AG20443 (cell line): Measurements from ENCODE around the gene USF1.
A peak's percentile ranks its signal among the peaks of the same experiment; 100 is the strongest.

Source experiments
- DNase-seq: peaks from one replicate; pipeline ENCODE4 v3.0.0; 2012; ENCODE audit warnings: low spot score, mixed read lengths

The USF1 gene, protein sequence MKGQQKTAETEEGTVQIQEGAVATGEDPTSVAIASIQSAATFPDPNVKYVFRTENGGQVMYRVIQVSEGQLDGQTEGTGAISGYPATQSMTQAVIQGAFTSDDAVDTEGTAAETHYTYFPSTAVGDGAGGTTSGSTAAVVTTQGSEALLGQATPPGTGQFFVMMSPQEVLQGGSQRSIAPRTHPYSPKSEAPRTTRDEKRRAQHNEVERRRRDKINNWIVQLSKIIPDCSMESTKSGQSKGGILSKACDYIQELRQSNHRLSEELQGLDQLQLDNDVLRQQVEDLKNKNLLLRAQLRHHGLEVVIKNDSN

DNA sequence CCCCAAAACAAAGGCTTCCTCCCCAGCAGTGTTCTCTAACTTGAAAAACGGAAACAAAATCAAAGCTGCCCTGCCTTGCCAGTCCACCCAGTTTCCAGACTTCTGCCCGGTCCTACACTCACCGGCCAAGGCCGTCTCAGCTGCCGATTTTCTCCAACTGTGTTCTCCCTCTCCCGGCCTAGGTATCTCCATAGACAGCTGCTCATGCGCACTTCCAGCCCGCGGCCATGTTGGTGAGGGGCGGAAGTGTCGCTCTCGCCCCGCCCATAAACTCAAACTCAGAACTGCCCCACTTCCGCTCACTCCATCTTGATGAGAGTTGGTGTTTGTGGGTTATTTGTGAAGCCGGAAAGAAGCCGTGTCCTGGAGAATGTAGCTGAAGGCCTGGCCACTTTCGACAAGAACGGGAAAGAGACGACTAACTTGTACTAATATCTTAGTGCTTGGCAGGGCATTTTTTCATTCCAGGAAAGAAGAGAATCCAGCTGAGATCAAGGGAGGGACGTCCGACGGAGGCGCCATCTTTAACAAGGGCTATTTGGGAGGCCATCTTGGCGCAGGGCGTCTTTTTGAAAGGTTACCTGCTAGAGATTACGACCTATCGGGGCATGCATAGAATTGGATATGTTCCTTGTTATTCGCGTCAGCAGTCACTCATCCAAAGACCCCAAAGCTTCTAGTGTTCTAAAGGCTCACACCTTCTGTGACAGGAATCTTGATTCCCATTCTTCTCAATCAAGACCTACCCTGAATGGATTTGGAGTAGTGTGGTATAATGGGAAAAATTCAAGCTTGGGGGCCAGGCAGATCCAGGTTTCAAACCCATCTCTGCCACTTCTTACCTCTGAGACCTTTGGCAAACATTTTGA, at the start of gene USF1:
TSS of gene USF1 (minus strand) at position 242 of the 869 bp plus-strand sequence. CDS start 2,702 bp downstream, outside the sequence.
- DNase-seq: peak; percentile 98

DNA sequence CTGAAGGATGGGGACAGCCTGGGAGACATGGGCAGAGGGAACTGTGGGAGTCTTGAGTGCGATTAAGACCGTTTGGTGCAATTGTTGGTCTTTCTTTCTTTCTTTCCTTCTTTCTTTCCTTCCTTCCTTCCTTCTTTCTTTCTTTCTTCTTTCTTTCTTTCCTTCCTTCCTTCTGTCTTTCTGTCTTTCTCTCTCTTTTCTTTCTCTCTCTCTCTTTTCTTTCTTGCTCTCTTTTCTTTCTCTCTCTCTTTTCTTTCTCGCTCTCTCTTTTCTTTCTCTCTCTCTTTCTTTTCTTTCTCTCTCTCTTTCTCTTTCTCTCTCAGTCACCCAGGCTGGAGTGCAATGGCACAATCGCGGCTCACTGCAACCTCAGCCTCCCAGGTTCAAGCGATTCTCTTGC, 49.5 kb upstream of the USF1 start:
- DNase-seq: no peak

- no peak for DNase-seq
Observed at GRCh38 chr1:161094481-161094880, 48.7 kb upstream of the USF1 start.

DNA sequence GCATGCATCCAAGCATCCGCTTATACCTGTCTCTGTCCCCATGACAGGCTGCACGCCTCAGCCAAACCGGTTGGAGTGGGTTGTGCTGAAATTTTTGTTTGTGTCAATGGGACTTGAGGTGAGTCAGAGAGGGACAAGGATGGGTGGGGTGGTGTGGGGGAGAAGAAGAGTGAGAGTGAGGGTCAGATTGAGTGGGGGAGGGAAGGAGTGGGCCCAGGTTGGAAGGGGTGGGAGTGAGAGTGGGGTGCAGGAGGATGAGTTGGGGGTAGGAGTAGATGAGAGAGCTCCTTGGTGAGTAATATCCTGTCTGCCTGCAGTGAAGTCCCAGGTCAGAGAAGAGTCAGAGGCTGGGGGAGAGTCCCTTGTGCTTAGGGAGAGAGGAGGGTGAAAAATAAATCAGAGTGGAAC, 46.8 kb upstream of the USF1 start:
- no peak for DNase-seq

- DNase-seq: no peak
Observed at GRCh38 chr1:161091796-161092507, 46.2 kb upstream of the USF1 start.

DNA sequence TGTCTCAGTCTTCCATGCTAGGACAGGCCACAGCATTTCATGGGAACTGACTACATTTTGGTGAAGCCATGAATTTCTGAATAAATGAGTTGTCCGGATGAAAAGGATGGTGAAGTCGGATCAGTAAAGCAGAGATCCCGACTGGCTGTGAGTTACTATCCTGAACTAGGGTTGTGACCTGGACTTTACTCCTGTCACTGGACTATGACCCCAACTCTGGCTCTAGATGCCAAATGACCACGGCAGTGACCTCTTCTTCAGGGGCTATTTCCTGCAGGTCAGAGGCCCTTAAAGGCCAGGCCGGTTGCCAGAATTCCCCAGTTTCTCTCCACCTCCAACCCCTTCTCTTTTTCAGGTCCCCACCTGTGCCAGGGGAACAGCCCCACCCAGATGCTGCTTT, 45.3 kb upstream of the USF1 start:
- no peak for DNase-seq

DNA sequence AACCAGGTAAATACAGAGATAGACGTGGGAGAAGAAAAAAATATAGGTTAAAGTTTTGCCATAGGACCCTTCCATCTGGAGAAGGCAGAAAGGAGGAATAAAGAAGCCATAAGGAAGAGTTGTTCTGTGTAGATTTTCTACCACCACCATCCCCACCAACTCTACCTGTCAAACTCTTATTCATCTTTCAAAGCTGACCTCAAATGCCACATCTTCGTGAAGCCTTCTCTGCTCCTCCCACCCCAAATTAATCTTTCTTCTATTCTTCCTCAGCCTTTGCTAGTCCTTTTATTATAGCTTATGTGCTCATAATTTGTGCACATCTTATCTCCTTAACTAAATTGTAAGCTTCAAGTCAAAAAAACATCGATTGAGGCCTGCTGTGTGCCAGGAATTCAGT, 44.8 kb upstream of the USF1 start:
- no peak for DNase-seq

- no peak for DNase-seq
Observed at GRCh38 chr1:161089938-161090337, 44.2 kb upstream of the USF1 start.

- DNase-seq: no peak
Observed at GRCh38 chr1:161089251-161089924, 43.6 kb upstream of the USF1 start, which contains the start of gene NECTIN4. Gene NECTIN4, minus strand, starts transcription at chr1:161089558. Its CDS starts 262 bp downstream, at chr1:161089296.

DNA sequence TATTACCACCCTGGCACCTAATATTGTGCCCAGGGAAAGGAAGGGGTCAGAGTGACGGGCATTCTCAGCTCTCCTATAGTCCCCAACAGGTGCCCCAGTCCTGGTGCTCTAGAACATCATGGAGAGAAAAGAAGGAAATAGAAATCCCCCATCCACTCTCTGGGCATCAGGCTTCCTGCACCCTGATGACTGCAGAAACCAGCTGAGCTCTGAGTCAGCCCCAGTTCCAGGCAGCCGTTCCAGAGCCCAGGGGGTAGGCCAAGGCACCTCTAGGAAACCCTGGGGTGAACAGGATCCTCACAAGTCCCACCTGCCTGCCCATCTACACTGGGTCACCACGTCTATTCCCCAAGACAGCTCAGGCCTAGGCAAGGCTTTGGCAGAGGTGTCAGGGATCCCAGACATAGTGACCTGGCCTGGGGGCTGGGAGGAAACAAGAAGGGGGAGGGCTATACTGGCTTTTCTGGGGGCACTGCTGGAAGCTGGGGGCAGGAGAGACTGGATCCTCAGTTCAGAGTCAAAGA, 42.9 kb upstream of the USF1 start:
- DNase-seq: peak; percentile 67

DNA sequence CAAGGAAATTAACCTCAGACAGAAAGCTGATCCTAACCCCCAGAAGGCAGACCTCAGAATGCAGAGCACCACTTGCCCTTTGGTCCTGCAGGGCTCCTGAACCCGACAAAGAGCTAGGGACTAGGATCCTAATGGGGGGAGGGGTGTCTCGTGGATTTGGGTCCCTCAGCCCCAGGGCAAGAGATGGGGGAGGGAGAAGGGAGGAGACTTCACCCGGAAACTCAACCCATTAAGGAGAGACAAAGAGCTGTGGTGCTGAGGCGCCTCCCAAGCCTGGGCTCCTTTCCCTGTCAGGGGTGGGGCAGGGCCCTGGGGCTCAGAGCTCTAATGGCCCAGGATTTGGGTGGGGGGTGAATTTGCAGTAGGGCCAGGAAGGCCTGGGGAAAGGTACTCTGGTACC, 40.7 kb upstream of the USF1 start:
- no peak for DNase-seq

GRCh38 chr1:161085165-161085564, 39.4 kb upstream of the USF1 start:
- no peak for DNase-seq

- DNase-seq: no peak
Observed at GRCh38 chr1:161084597-161084988, 38.8 kb upstream of the USF1 start.

DNA sequence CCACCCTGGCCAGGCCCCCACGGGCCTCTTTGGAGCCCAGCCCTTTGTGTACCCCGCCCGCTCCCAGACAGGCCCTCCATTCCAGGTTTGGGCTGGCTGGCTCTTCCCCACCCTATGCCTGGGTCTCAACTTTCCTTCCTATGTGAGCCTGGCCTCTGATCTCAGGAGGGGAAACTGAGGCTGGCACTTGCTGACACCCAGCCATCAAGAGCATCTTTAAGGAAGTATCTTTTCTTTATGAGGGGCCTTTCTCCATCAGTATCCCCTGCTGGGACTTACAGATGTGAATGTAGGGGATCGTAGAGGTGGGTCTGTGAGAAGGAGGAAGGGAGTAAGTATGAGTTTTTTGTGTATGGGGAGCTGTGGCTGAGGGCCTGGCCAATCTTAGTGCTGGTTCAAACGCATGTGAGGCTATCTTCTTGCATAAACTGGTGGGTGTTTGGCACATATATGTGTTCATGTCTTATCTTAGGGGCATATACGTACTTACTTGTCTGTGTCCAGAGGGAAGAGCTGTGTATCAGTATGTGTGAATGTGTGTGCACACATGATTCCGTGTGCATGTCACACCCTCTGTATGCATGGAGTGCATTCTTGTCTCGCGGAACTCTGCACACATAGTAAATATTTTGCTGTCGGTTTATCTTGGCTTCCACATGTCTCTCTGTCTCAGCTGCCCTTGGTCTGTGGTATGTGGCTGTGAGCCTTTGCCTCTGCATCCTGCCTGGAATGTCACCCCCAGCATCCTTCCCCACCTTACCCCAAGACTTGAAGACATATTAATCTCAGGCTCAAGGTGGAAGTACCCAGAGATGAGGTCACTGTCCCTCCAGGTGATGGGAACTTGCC, 38.2 kb upstream of the USF1 start:
- DNase-seq: no peak

DNA sequence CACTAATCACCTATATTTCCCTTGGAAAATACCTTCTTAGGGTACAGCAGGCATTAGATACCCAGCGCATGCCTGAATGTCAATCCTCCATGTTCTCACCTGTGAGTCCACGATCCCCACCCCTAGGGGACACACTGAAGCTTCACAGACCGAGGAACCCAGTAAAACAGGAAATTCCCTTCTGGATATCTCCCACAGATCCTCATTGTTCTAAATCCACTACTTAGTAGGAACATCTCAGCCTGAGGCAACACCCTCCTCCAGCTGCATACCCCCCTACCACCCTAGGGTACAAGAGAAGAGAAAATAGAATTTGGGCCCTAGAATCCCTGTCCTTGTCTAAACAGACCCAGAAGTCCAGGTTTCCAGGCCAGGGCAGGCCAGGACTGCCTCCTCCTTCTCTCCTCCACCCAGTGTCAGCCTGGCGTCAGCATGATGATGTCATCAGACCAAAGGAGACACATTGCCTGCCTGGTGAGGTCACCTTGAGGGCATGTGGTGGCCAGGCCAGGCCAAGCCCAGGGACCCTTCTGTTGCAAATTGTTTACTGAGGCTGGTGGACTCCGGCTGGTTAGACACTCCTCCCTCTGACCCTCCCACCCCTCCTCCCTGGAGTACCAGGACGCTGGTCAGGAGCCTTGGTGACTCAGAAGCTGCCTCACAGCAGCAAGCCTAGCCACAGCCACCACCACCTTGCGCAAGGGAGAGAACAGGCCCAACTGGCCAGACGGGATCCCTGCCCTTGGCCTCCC, 37.4 kb upstream of the USF1 start:
- DNase-seq: peak; percentile 96

- no peak for DNase-seq
Observed at GRCh38 chr1:161082483-161082882, 36.7 kb upstream of the USF1 start.

DNA sequence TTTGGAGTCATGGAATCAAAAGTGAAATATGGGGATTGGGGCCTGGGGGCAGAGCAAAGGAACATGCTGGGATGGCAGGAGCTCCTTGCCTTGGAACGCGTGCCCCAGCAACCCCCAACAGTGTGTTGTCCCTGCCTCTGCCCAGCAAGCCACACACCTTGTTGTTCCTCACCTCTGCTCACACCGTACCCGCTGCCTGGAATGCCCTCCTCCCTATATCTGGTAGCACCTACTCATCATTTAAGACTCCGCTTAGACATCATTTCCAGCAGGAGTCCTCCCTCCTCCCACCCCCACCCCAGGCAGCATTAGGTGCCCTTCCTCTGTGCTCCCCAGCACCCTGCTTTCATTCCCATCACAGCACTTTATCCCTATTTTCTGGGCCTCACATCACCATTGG, 35.7 kb upstream of the USF1 start:
- no peak for DNase-seq

GRCh38 chr1:161080441-161081405, 34.9 kb upstream of the USF1 start:
- peak; percentile 40 for DNase-seq
